ENCODE results near the gene PTPRG. TPM values are rescaled to one million over a fixed set of nuclear protein-coding genes. Genes with fewer than 3 reads are reported as not detected.

Gene PTPRG
- total RNA-seq, 1 experiment from 2014 or later, result 69.3 TPM

GRCh38 chr3:61687663-61688306 lies 126.4 kb downstream of the PTPRG start:
- Histone ChIP-seq H2BK15ac (ENCODE audit: low read depth, low read length) (no peak overlapping the region), H3K14ac (ENCODE audit: insufficient read depth, low read length) (no peak overlapping the region), H3K23me2 (ENCODE audit: insufficient read length, low read depth, low read length, poor library complexity, severe bottlenecking) (no peaks in the 10 kb centered on the region), H4K8ac (replicated peaks; ENCODE audit: insufficient read length, low read depth, low read length) (no peak overlapping the region), H3K9ac (ENCODE audit: extremely low read depth, insufficient read length, low read length) (peak overlapping the region; percentile 3), H3K4me2 (ENCODE audit: insufficient read depth, insufficient read length, low read length) (peak overlapping the region; percentile 39), H2BK5ac (ENCODE audit: insufficient read length, low read length) (no peak overlapping the region), H3K4me1 (ENCODE audit: insufficient read depth, low read length) (peaks cover 49% of the 10 kb centered on the region), H3K18ac (ENCODE audit: insufficient read length, low read depth, low read length) (peak overlapping the region; percentile 7), H3K9me3 (ENCODE audit: control insufficient read depth, low read depth, low read length) (no peaks in the 10 kb centered on the region), H3K23ac (ENCODE audit: insufficient read length, low read depth, low read length) (no peak overlapping the region), H4K20me1 (ENCODE audit: control insufficient read depth, insufficient read depth, insufficient read length) (peaks cover 2% of the 10 kb centered on the region), H2BK20ac (ENCODE audit: low read depth, low read length, poor library complexity, severe bottlenecking) (no peak overlapping the region), H2BK12ac (ENCODE audit: insufficient read length, low read depth, low read length) (no peak overlapping the region), H3K27ac (ENCODE audit: insufficient read length, low read depth, low read length) (peak overlapping the region; percentile 61), H2AFZ (ENCODE audit: low read length) (no peak overlapping the region), H3K79me1 (ENCODE audit: insufficient read depth, low read depth, low read length, poor library complexity, severe bottlenecking) (peaks cover 9% of the 10 kb centered on the region), H2BK120ac (ENCODE audit: low read depth, low read length, poor library complexity, severe bottlenecking) (no peak overlapping the region), H4K91ac (ENCODE audit: insufficient read length, low read depth, low read length) (no peak overlapping the region), H3T11ph (ENCODE audit: low read length) (no peak overlapping the region), H3K56ac (ENCODE audit: insufficient read length, low read depth, low read length) (no peak overlapping the region), H3K79me2 (ENCODE audit: insufficient read depth, low read length) (peaks cover 45% of the 10 kb centered on the region; the same call in 1 of the 2 replicates), H2AK5ac (ENCODE audit: insufficient read length, low read length) (no peak overlapping the region), H4K5ac (ENCODE audit: insufficient read length, low read depth, low read length) (no peak overlapping the region), H3K4ac (ENCODE audit: low read depth, low read length) (no peak overlapping the region), H3K27me3 (ENCODE audit: insufficient read depth, low read length) (no peaks in the 10 kb centered on the region)
- H3K27ac Mint-ChIP-seq, result peak overlapping the region; percentile 23 to 97 (median 74); a peak in 5 of 7 replicates
- TF ChIP-seq CTCF (conservative IDR thresholded peaks at IDR 0.05), result no peak
- DNase-seq, result no peak
- H3K36me3 Mint-ChIP-seq (ENCODE audit: insufficient read depth in 1 of 3, low read depth in 3 of 3), result peaks cover 5 to 9% (median 7%) of the 10 kb centered on the region in 3 experiments; a peak in 5 of 7 replicates
- H3K4me1 Mint-ChIP-seq, result peaks cover 87 to 90% of the 10 kb centered on the region in 2 experiments
- no CpG with 5 or more reads among the region's 5 CpGs for WGBS (ENCODE audit: extremely low coverage, insufficient read length, low lambda C conversion rate)
- H3K4me3 Mint-ChIP-seq, result peak overlapping the region in 1 of 2 experiments; percentile 38; a peak in 2 of 5 replicates
- peaks cover 37% of the 10 kb centered on the region for H3K27me3 Mint-ChIP-seq (ENCODE audit: low read depth)
- H3K9me3 Mint-ChIP-seq, result no peaks in the 10 kb centered on the region
